Fibroblast of lung (primary cell): ENCODE data around the gene CHD2. TPM values are rescaled to one million over a fixed set of nuclear protein-coding genes. Genes with fewer than 3 reads are reported as not detected.
A peak's percentile ranks its signal among the peaks of the same experiment; 100 is the strongest.

Experiments used
- DNase-seq, 2 donors: peaks; one replicate each; pipeline versions ENCODE4 v3.0.0 to v3.0.0-alpha.2; 2010; ENCODE audit warnings: low read depth in 2 of 2
- H2AFZ ChIP-seq: 2 replicates; pipeline ENCODE4 v1.5.1; 2012; ENCODE audit warnings: low read length, control low read depth, inconsistent platforms
- H3K27ac ChIP-seq: 2 replicates; pipeline ENCODE4 v1.5.1; 2011; ENCODE audit warnings: low read length, control low read depth; ENCODE audit not compliant: insufficient read depth
- H3K27me3 ChIP-seq: 2 replicates; pipeline ENCODE4 v1.5.1; 2011; ENCODE audit warnings: mild to moderate bottlenecking, low read length; ENCODE audit not compliant: control insufficient read depth, insufficient read depth
- H3K36me3 ChIP-seq: 2 replicates; pipeline ENCODE4 v1.5.1; 2011; ENCODE audit warnings: low read length; ENCODE audit not compliant: control insufficient read depth, insufficient read depth
- H3K4me1 ChIP-seq: 2 replicates; pipeline ENCODE4 v1.5.1; 2011; ENCODE audit warnings: low read length; ENCODE audit not compliant: control insufficient read depth, insufficient read depth; ENCODE audit errors: extremely low read depth
- H3K4me2 ChIP-seq: 2 replicates; pipeline ENCODE4 v1.5.1; 2011; ENCODE audit warnings: low read length, control low read depth; ENCODE audit not compliant: insufficient read depth; ENCODE audit errors: extremely low read depth
- H3K4me3 ChIP-seq, 4 experiments: fragments of 200-600 bp in 1 of 4; sonication (generic) in 1 of 4; replicated peaks in 1 of 4; 2 replicates each; pipeline ENCODE4 v1.5.1; 2011 to 2016; ENCODE audit warnings: low read length in 4 of 4, low read depth in 3 of 4, mild to moderate bottlenecking in 3 of 4, control low read depth in 2 of 4, inconsistent platforms in 1 of 4, mixed read lengths in 1 of 4; ENCODE audit not compliant: insufficient read depth in 1 of 4; ENCODE audit errors: control extremely low read depth in 1 of 4
- H3K79me2 ChIP-seq: 2 replicates; pipeline ENCODE4 v1.5.1; 2012; ENCODE audit warnings: mild to moderate bottlenecking, low read length, inconsistent platforms; ENCODE audit not compliant: control insufficient read depth, insufficient read depth
- H3K9ac ChIP-seq: 2 replicates; pipeline ENCODE4 v1.5.1; 2011; ENCODE audit warnings: mild to moderate bottlenecking, low read length, control low read depth; ENCODE audit not compliant: insufficient read depth
- H3K9me3 ChIP-seq: 2 replicates; pipeline ENCODE4 v1.5.1; 2012; ENCODE audit warnings: low read depth, low read length; ENCODE audit not compliant: control insufficient read depth, insufficient read depth
- H4K20me1 ChIP-seq: 2 replicates; pipeline ENCODE4 v1.5.1; 2011; ENCODE audit warnings: low read length; ENCODE audit not compliant: control insufficient read depth, insufficient read depth; ENCODE audit errors: extremely low read depth
- CTCF ChIP-seq, 2 donors: IDR thresholded peaks in 1 of 2; conservative IDR thresholded peaks in 1 of 2; 1 replicate in 1 of 2; 2 replicates in 1 of 2; pipeline ENCODE4 v1.5.1; 2011 to 2012; ENCODE audit warnings: low read length in 2 of 2, control low read depth in 1 of 2, inconsistent platforms in 1 of 2, low read depth in 1 of 2, mild to moderate bottlenecking in 1 of 2
- EZH2 ChIP-seq: IDR thresholded peaks from 2 replicates; pipeline ENCODE4 v1.5.1; 2012; ENCODE audit warnings: low read length, control low read depth, mild to moderate bottlenecking; ENCODE audit errors: missing control alignments
- polyA plus RNA-seq, 2 donors: library from polyadenylated mRNA; depleted of rRNA in 1 of 2; stranded (reverse) in 1 of 2; unstranded in 1 of 2; fragments of >200 nt; gene quantifications; 2 replicates each; pipeline ENCODE4 v1.2.1, GENCODE V29; 2011 to 2012; ENCODE audit warnings: missing spikeins in 1 of 2
- total RNA-seq: library from RNA; depleted of rRNA; stranded (reverse); fragments of >200 nt; gene quantifications from 2 replicates; pipeline ENCODE4 v1.2.1, GENCODE V29; 2014

CHD2 gene
- total and polyA plus RNA-seq, 2 donors (not counting 1 experiment from before 2014, with no cell fraction given), result 36.5 to 92.5 TPM

GRCh38 chr15:92968926-92969651, 69.0 kb downstream of the CHD2 start:
- H2AFZ ChIP-seq, result no peak overlapping the region
- TF ChIP-seq EZH2, result no peak
- peak in 1 of 2 donors; percentile 32 for TF ChIP-seq CTCF (conservative IDR thresholded peaks at IDR 0.05 in 1 of 2, IDR thresholded peaks at IDR 0.05 in 1 of 2; ENCODE audit: low read depth in 1 of 2, low read length in 2 of 2)
- no peak overlapping the region for H3K27ac ChIP-seq
- no peaks in the 10 kb centered on the region for H4K20me1 ChIP-seq
- no peak overlapping the region for H3K4me2 ChIP-seq
- peaks cover 11% of the 10 kb centered on the region for H3K36me3 ChIP-seq
- H3K79me2 ChIP-seq, result peaks cover 11% of the 10 kb centered on the region
- no peaks in the 10 kb centered on the region for H3K9me3 ChIP-seq
- H3K4me3 ChIP-seq, result no peak overlapping the region
- H3K27me3 ChIP-seq, result no peaks in the 10 kb centered on the region
- H3K4me1 ChIP-seq, result no peaks in the 10 kb centered on the region
- DNase-seq, result no peak
- no peak overlapping the region for H3K9ac ChIP-seq

- no peak overlapping the region for H3K4me2 ChIP-seq
- TF ChIP-seq CTCF (conservative IDR thresholded peaks at IDR 0.05 in 1 of 2, IDR thresholded peaks at IDR 0.05 in 1 of 2; ENCODE audit: low read depth in 1 of 2, low read length in 2 of 2) (no peak), EZH2 (no peak)
- no peaks in the 10 kb centered on the region for H3K9me3 ChIP-seq
- H3K4me3 ChIP-seq, result no peak overlapping the region
- H3K27ac ChIP-seq, result no peak overlapping the region
- no peak overlapping the region for H2AFZ ChIP-seq
- DNase-seq, result peak in 1 of 2 donors; percentile 17
- peaks cover 9% of the 10 kb centered on the region for H3K79me2 ChIP-seq
- no peak overlapping the region for H3K9ac ChIP-seq
- no peaks in the 10 kb centered on the region for H3K27me3 ChIP-seq
- H4K20me1 ChIP-seq, result no peaks in the 10 kb centered on the region
- no peaks in the 10 kb centered on the region for H3K4me1 ChIP-seq
- peaks cover 16% of the 10 kb centered on the region for H3K36me3 ChIP-seq
These were observed 70.5 kb downstream of the CHD2 start for GRCh38 chr15:92970656-92971055.

- DNase-seq, result no peak
- Histone ChIP-seq H3K4me2 (no peak overlapping the region), H3K4me3 (no peak overlapping the region), H3K27ac (no peak overlapping the region), H2AFZ (no peak overlapping the region), H3K9me3 (no peaks in the 10 kb centered on the region), H4K20me1 (no peaks in the 10 kb centered on the region), H3K36me3 (peaks cover 16% of the 10 kb centered on the region), H3K4me1 (no peaks in the 10 kb centered on the region), H3K9ac (no peak overlapping the region), H3K79me2 (peaks cover 9% of the 10 kb centered on the region), H3K27me3 (no peaks in the 10 kb centered on the region)
- no peak for TF ChIP-seq CTCF (conservative IDR thresholded peaks at IDR 0.05 in 1 of 2, IDR thresholded peaks at IDR 0.05 in 1 of 2; ENCODE audit: low read depth in 1 of 2, low read length in 2 of 2)
- no peak for TF ChIP-seq EZH2
These were observed 71.0 kb downstream of the CHD2 start for GRCh38 chr15:92971081-92971480.
